Ascending aorta (tissue), 2 donors: ENCODE measurements around the gene STX5. TPM values are rescaled to one million over a fixed set of nuclear protein-coding genes. Genes with fewer than 3 reads are reported as not detected.

Experiments
- DNase-seq, 2 donors: peaks; one replicate each; pipeline ENCODE4 v3.0.0-alpha.2; 2019; ENCODE audit warnings: low spot score in 2 of 2
- H3K27ac ChIP-seq, 2 donors: fragments of 200-600 bp; sonication (generic); one replicate each; pipeline ENCODE4 v1.5.1; 2016 to 2017; ENCODE audit warnings: mild to moderate bottlenecking in 1 of 2
- H3K27me3 ChIP-seq: fragments of 200-600 bp; sonication (generic); one replicate; pipeline ENCODE4 v1.5.1; 2017
- H3K36me3 ChIP-seq, 2 donors: fragments of 200-600 bp; sonication (generic); one replicate each; pipeline ENCODE4 v1.5.1; 2016
- H3K4me1 ChIP-seq, 2 donors: fragments of 200-600 bp; sonication (generic); one replicate each; pipeline ENCODE4 v1.5.1; 2016 to 2017; ENCODE audit warnings: mild to moderate bottlenecking in 1 of 2
- H3K4me3 ChIP-seq, 2 donors: fragments of 200-600 bp; sonication (generic); one replicate each; pipeline ENCODE4 v1.5.1; 2016 to 2017; ENCODE audit warnings: mild to moderate bottlenecking in 1 of 2
- H3K9me3 ChIP-seq, 2 donors: fragments of 200-600 bp; sonication (generic); one replicate each; pipeline ENCODE4 v1.5.1; 2016
- intact Hi-C: fragments of 100-400 bp; cut with DNase I; formaldehyde crosslinking; loops from one replicate; pipeline ENCODE4 v1.15.1; 2023
- total RNA-seq: library from RNA; depleted of rRNA; stranded (reverse); fragments of >200 nt; gene quantifications from one replicate; pipeline ENCODE4 v1.1.0, GENCODE V29; 2016
- TF ChIP-seq, protein P1 (sequence below), 3 experiments: fragments of 200-600 bp in 2 of 3; fragments of 450-650 bp in 1 of 3; sonication (generic) in 2 of 3; IDR thresholded peaks; one replicate each; pipeline ENCODE4 v1.5.1; 2016 to 2019; ENCODE audit warnings: antibody characterized with exemption in 3 of 3, mild to moderate bottlenecking in 1 of 3, moderate library complexity in 1 of 3

The STX5 gene
- total RNA-seq, 1 donor from 2014 or later: 40.3 TPM

DNA sequence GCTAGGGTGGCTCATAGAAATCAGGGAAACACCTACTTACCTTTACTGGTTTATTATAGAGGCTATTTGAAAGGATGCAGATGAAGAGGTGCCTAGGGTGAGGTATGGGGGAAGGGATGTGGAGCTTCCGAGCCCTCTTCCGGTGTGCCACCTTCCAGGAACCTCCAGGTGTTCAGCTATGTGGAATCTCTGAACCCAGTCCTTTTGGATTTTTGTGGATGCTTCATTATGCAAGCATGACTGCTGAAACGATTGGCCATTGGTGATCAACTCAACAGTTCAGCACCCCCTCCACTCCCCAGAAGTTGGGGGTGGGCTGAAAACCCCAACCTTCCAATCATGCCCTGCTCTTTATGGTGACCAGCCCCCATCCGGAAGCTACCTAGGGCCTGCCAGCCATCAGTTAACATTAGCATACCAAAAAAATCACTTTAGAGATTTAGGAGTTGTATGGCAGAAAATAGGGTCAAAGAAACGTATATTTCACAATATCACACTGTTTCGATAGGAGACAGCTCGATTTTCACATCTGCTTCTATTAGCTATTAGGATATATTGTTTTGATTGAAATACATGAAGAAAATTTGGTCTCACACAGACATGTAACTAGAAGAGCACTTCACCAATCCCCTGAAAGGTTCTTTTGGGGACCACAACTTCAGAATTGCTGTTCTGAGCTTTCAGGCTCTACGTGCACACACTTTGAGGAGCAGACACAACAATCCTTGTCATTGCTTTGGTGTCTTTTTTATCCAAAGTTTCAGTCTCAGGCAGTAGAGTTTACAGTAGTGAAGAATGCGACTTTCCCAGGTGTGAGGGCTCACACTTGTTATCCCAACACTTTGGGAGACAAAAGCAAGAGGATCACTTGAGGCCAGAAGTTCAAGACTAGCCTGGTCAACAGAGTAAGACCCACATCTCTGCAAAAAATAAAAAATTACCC is 73.7 kb downstream of the STX5 start:
- no peaks in the 10 kb centered on the region for H3K36me3 ChIP-seq
- no peak overlapping the region for H3K27ac ChIP-seq
- no peak for DNase-seq
- TF ChIP-seq, protein P1, sequence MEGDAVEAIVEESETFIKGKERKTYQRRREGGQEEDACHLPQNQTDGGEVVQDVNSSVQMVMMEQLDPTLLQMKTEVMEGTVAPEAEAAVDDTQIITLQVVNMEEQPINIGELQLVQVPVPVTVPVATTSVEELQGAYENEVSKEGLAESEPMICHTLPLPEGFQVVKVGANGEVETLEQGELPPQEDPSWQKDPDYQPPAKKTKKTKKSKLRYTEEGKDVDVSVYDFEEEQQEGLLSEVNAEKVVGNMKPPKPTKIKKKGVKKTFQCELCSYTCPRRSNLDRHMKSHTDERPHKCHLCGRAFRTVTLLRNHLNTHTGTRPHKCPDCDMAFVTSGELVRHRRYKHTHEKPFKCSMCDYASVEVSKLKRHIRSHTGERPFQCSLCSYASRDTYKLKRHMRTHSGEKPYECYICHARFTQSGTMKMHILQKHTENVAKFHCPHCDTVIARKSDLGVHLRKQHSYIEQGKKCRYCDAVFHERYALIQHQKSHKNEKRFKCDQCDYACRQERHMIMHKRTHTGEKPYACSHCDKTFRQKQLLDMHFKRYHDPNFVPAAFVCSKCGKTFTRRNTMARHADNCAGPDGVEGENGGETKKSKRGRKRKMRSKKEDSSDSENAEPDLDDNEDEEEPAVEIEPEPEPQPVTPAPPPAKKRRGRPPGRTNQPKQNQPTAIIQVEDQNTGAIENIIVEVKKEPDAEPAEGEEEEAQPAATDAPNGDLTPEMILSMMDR (IDR thresholded peaks at IDR 0.05): no peak
- intact Hi-C loops: no loop called here
- no peaks in the 10 kb centered on the region for H3K27me3 ChIP-seq
- H3K9me3 ChIP-seq: no peaks in the 10 kb centered on the region
- H3K4me1 ChIP-seq: peaks cover 14% of the 10 kb centered on the region in 2 donors
- H3K4me3 ChIP-seq: no peak overlapping the region

Other genes starting within 250 kb of the STX5 start
- gene TUT1, start 240.5 kb downstream of the STX5 start, total RNA-seq: 18.4 TPM
- 79.2 TPM for gene MTA2, start 230.2 kb downstream of the STX5 start, total RNA-seq
- gene EML3, start 219.3 kb downstream of the STX5 start, total RNA-seq: 207 TPM
- not detected for gene ROM1, start 218.8 kb downstream of the STX5 start, total RNA-seq
- 61.3 TPM for gene B3GAT3, start 210.1 kb downstream of the STX5 start, total RNA-seq
- gene GANAB, start 185.4 kb downstream of the STX5 start, total RNA-seq: 326 TPM
- gene INTS5, start 178.7 kb downstream of the STX5 start, total RNA-seq: 8.1 TPM
- 49.8 TPM for gene C11orf98, start 166.8 kb downstream of the STX5 start, total RNA-seq
- gene CSKMT, start 166.7 kb downstream of the STX5 start, total RNA-seq: not detected
- gene UQCC3, start 160.4 kb downstream of the STX5 start, total RNA-seq: 3.9 TPM
- gene LBHD1, start 159.8 kb downstream of the STX5 start, total RNA-seq: not detected
- gene UBXN1, start 153.0 kb downstream of the STX5 start, total RNA-seq: 60.2 TPM
- gene LRRN4CL, start 142.5 kb downstream of the STX5 start, total RNA-seq: 12.1 TPM
- gene BSCL2, start 124.6 kb downstream of the STX5 start, total RNA-seq: 55.9 TPM
- not detected for gene GNG3, start 124.4 kb downstream of the STX5 start, total RNA-seq
- gene HNRNPUL2, start 104.6 kb downstream of the STX5 start, total RNA-seq: 14.6 TPM
- 1.4 TPM for gene TTC9C, start 103.6 kb downstream of the STX5 start, total RNA-seq
- 2.9 TPM for gene ZBTB3, start 77.9 kb downstream of the STX5 start, total RNA-seq
- gene POLR2G, start 70.5 kb downstream of the STX5 start, total RNA-seq: 110 TPM
- 51.7 TPM for gene TAF6L, start 60.7 kb downstream of the STX5 start, total RNA-seq
- 102 TPM for gene TMEM179B, start 44.6 kb downstream of the STX5 start, total RNA-seq
- 92.5 TPM for gene TMEM223, start 40.0 kb downstream of the STX5 start, total RNA-seq
- 41.8 TPM for gene NXF1, start 26.6 kb downstream of the STX5 start, total RNA-seq
- gene TEX54, start 790 bp upstream of the STX5 start, total RNA-seq: not detected
- 28.7 TPM for gene WDR74, start 7.5 kb upstream of the STX5 start, total RNA-seq
- 143 TPM for gene SLC3A2, start 48.8 kb upstream of the STX5 start, total RNA-seq
- not detected for gene CHRM1, start 89.3 kb upstream of the STX5 start, total RNA-seq
- gene SLC22A6, start 152.9 kb upstream of the STX5 start, total RNA-seq: not detected
- gene SLC22A8, start 183.8 kb upstream of the STX5 start, total RNA-seq: not detected